Gastrocnemius medialis (tissue), 4 donors: ENCODE results near the gene MRTFA. TPM values are rescaled to one million over a fixed set of nuclear protein-coding genes. Genes with fewer than 3 reads are reported as not detected.
"Not testable (repeated sequence)": the region's sequence is repeated elsewhere in the genome, so short reads cannot be mapped to it uniquely, and the experiment has no call there.

Experiments used
- ATAC-seq, 2 donors: fragments of 150-250 bp; one replicate each; pipeline ENCODE4 v1.9.1; 2016
- DNase-seq, 2 donors: peaks; one replicate each; pipeline ENCODE4 v3.0.0-alpha.2; 2019
- H3K27ac ChIP-seq, 4 donors: fragments of 200-600 bp; sonication (generic); 1 replicate in 1 of 4; 2 replicates in 3 of 4; pipeline ENCODE4 v1.5.1; 2016 to 2018; ENCODE audit warnings: mild to moderate bottlenecking in 2 of 4, moderate library complexity in 1 of 4
- H3K27me3 ChIP-seq, 3 donors: fragments of 200-600 bp; sonication (generic) in 2 of 3; 1 replicate in 1 of 3; 2 replicates in 2 of 3; pipeline versions ENCODE4 v1.5.1 to v1.6.0; 2016 to 2019; ENCODE audit warnings: mild to moderate bottlenecking in 1 of 3, moderate library complexity in 1 of 3
- H3K36me3 ChIP-seq, 2 donors: fragments of 200-600 bp; sonication (generic) in 1 of 2; one replicate each; pipeline ENCODE4 v1.5.1; 2017 to 2018
- H3K4me1 ChIP-seq, 2 donors: fragments of 200-600 bp; sonication (generic) in 1 of 2; one replicate each; pipeline ENCODE4 v1.5.1; 2016 to 2017; ENCODE audit warnings: mild to moderate bottlenecking in 2 of 2
- H3K4me3 ChIP-seq, 4 donors: fragments of 200-600 bp; sonication (generic) in 3 of 4; 1 replicate in 1 of 4; 2 replicates in 3 of 4; pipeline ENCODE4 v1.5.1; 2016 to 2019; ENCODE audit warnings: mild to moderate bottlenecking in 2 of 4
- H3K9me3 ChIP-seq, 3 donors: fragments of 200-600 bp; sonication (generic) in 2 of 3; 1 replicate in 1 of 3; 2 replicates in 2 of 3; pipeline ENCODE4 v1.5.1; 2016 to 2019
- POLR2A ChIP-seq, 2 donors: fragments of 450-650 bp; IDR thresholded peaks; one replicate each; pipeline ENCODE4 v1.6.1; 2017; ENCODE audit warnings: antibody characterized with exemption in 2 of 2, mild to moderate bottlenecking in 2 of 2, moderate library complexity in 2 of 2
- in situ Hi-C, 4 donors: fragments of 200-750 bp; cut with MboI; loops; one replicate each; pipeline versions ENCODE4 v1.15.0 to v1.8.0; 2017; ENCODE audit warnings: low sequenced_read_pairs in 4 of 4
- intact Hi-C: fragments of 100-400 bp; cut with DNase I; formaldehyde crosslinking; loops from one replicate; pipeline ENCODE4 v1.15.1; 2023; ENCODE audit warnings: low total_unique reads
- total RNA-seq, 4 donors: library from RNA; depleted of rRNA; stranded (reverse); fragments of >200 nt; gene quantifications; one replicate each; pipeline versions ENCODE4 v1.1.0 to v1.2.3, GENCODE V29; 2016
- TF ChIP-seq, protein P1 (sequence below), 5 experiments: fragments of 450-650 bp in 3 of 5; fragments of 200-600 bp in 2 of 5; sonication (generic) in 2 of 5; IDR thresholded peaks in 4 of 5; conservative IDR thresholded peaks in 1 of 5; 1 replicate in 4 of 5; 2 replicates in 1 of 5; pipeline ENCODE4 v1.5.1; 2016 to 2019; ENCODE audit warnings: antibody characterized with exemption in 5 of 5, mild to moderate bottlenecking in 3 of 5, moderate library complexity in 3 of 5

Gene MRTFA
- total RNA-seq, 4 donors from 2014 or later: 13.7 to 31.3 (median 22.2) TPM

DNA sequence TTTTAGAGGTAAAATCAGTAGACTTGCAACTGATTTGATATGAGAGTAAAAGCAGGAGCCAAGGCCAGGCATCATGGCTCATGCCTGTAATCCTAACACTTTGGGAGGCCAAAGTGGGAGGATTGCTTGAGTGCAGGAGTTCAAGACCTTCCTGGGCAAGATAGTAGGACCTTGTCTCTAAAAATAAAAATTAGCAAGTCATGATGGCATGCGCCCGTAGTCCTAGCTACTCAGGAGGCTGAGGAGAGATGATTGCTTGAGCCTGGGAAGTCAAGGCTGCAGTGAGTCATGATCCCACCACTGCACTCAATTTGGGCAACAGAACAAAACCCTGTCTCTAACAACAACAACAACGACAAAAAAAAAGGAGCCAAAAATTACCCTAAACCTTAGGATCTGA lies 252.6 kb downstream of the MRTFA start:
- no peaks in the 10 kb centered on the region for H3K36me3 ChIP-seq
- no peaks in the 10 kb centered on the region for H3K27me3 ChIP-seq
- no peak overlapping the region for H3K4me3 ChIP-seq
- no peak for ATAC-seq
- H3K4me1 ChIP-seq: no peaks in the 10 kb centered on the region
- in situ Hi-C loops (no loop called here), intact Hi-C loops (no loop called here)
- no peaks in the 10 kb centered on the region for H3K9me3 ChIP-seq
- no peak overlapping the region for H3K27ac ChIP-seq
- DNase-seq: no peak
- TF ChIP-seq, protein P1, sequence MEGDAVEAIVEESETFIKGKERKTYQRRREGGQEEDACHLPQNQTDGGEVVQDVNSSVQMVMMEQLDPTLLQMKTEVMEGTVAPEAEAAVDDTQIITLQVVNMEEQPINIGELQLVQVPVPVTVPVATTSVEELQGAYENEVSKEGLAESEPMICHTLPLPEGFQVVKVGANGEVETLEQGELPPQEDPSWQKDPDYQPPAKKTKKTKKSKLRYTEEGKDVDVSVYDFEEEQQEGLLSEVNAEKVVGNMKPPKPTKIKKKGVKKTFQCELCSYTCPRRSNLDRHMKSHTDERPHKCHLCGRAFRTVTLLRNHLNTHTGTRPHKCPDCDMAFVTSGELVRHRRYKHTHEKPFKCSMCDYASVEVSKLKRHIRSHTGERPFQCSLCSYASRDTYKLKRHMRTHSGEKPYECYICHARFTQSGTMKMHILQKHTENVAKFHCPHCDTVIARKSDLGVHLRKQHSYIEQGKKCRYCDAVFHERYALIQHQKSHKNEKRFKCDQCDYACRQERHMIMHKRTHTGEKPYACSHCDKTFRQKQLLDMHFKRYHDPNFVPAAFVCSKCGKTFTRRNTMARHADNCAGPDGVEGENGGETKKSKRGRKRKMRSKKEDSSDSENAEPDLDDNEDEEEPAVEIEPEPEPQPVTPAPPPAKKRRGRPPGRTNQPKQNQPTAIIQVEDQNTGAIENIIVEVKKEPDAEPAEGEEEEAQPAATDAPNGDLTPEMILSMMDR (IDR thresholded peaks at IDR 0.05 in 4 of 5, conservative IDR thresholded peaks at IDR 0.05 in 1 of 5): no peak
- TF ChIP-seq POLR2A (IDR thresholded peaks at IDR 0.05): no peak

DNA sequence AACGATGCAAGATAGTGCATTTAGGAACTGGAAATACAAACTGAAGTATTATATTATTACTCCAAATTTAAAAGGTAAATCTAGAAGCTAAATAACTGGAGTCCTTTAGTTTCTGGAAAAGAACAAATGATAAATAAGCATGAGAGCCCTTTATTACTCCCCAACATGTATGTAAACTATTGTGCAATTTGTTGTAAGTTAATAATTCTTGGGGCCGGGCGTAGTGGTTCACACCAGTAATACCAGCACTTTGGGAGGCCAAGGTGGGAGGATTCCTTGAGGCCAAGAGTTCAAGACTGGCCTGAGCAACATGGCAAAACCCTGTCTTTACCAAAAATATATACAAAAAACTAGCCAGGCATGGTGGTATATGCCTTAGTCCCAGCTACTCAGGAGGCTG lies 255.1 kb downstream of the MRTFA start:
- ATAC-seq (no peak), DNase-seq (no peak)
- intact Hi-C loops: no loop called here

DNA sequence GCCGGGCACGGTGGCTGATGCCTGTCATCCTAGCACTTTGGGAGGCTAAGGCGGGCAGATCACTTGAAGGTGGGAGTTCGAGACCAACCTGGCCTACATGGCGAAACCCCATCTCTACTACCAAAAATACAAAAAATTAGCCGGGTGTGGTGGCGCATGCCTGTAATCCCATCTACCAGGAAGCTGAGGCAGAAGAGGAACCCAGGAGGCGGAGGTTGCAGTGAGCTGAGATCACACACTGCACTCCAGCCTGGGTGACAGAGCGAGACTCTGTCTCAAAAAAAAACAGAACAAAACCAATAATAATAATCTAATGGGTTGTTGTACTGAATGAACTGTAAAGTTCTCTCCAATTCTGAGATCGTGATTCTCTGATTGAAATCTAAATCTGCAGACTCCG lies 258.1 kb downstream of the MRTFA start:
- in situ Hi-C loops, DNase-seq, H3K4me3 ChIP-seq, intact Hi-C loops, H3K4me1 ChIP-seq, ATAC-seq, H3K36me3 ChIP-seq, H3K9me3 ChIP-seq, H3K27ac ChIP-seq, H3K27me3 ChIP-seq: not testable (repeated sequence)

More for the DNA sequence above, 255.1 kb downstream of the MRTFA start:
- H3K9me3 ChIP-seq: no peaks in the 10 kb centered on the region
- H3K27me3 ChIP-seq: no peaks in the 10 kb centered on the region
- H3K36me3 ChIP-seq: no peaks in the 10 kb centered on the region
- TF ChIP-seq, protein P1 (IDR thresholded peaks at IDR 0.05 in 4 of 5, conservative IDR thresholded peaks at IDR 0.05 in 1 of 5): no peak
- TF ChIP-seq POLR2A (IDR thresholded peaks at IDR 0.05): no peak
- H3K27ac ChIP-seq: no peak overlapping the region
- peaks cover 0 to under 1% of the 10 kb centered on the region in 2 donors for H3K4me1 ChIP-seq
- in situ Hi-C loops: no loop called here
- H3K4me3 ChIP-seq: no peak overlapping the region

GRCh38 chr22:40377931-40378330 lies 258.6 kb downstream of the MRTFA start:
- Histone ChIP-seq H3K27me3 (no peaks in the 10 kb centered on the region), H3K27ac (no peak overlapping the region), H3K9me3 (no peaks in the 10 kb centered on the region), H3K4me1 (peaks cover 0 to 9% of the 10 kb centered on the region in 2 donors), H3K4me3 (no peak overlapping the region), H3K36me3 (no peaks in the 10 kb centered on the region)
- DNase-seq (no peak), ATAC-seq (no peak)
- intact Hi-C loops: no loop called here
- TF ChIP-seq, protein P1 (IDR thresholded peaks at IDR 0.05 in 4 of 5, conservative IDR thresholded peaks at IDR 0.05 in 1 of 5): no peak
- no peak for TF ChIP-seq POLR2A (IDR thresholded peaks at IDR 0.05)
- in situ Hi-C loops: no loop called here

- no peaks in the 10 kb centered on the region for H3K27me3 ChIP-seq
- TF ChIP-seq, protein P1 (IDR thresholded peaks at IDR 0.05 in 4 of 5, conservative IDR thresholded peaks at IDR 0.05 in 1 of 5): no peak
- H3K9me3 ChIP-seq: no peaks in the 10 kb centered on the region
- H3K27ac ChIP-seq: no peak overlapping the region
- intact Hi-C loops (no loop called here), in situ Hi-C loops (no loop called here)
- H3K4me3 ChIP-seq: no peak overlapping the region
- no peaks in the 10 kb centered on the region for H3K36me3 ChIP-seq
- DNase-seq (no peak), ATAC-seq (peak in 1 of 2 donors; percentile 30)
- H3K4me1 ChIP-seq: peaks cover 7 to 15% of the 10 kb centered on the region in 2 donors
These were observed 260.4 kb downstream of the MRTFA start for GRCh38 chr22:40376149-40376548.
